ENCODE measurements around the gene RAB15.

RAB15 gene

DNA sequence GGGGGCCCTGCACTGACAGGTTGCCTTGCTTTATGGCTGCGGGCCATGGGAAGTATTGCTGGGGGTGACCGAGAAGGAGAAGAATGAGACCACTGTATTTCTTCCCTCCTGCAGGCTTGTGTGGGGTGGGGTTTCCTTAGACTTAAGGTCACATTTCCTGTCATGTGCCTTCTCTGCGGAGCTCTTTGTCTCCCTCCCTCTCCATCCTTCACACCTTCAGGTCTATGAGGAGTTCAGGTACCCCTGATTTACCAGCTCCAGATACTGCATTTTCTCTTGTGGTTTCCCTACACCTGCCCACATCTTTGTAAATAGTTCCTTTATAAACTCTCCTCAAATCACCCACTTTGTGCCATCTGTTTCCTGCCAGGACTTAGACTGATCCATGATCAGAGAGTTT is 18.2 kb upstream of the RAB15 start:
- no peak for DNase-seq (ENCODE audit: low spot score)

DNA sequence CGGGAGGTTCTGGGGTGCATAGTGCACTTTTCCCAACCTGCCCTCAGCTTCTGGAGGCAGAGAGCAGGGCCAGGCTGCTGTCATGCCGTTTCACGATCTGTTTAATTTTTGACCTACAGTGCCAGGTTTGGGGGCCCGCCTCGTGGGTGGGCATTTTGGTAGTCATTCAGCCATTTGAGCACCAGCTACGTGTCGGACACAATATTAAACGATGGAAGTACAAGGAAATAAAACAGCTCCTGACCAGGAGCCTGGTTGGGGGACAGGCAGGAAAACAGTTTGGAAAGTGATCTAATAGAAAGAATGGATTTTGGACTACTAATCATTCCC is 15.3 kb upstream of the RAB15 start:
- no peak for DNase-seq (ENCODE audit: low spot score)

DNA sequence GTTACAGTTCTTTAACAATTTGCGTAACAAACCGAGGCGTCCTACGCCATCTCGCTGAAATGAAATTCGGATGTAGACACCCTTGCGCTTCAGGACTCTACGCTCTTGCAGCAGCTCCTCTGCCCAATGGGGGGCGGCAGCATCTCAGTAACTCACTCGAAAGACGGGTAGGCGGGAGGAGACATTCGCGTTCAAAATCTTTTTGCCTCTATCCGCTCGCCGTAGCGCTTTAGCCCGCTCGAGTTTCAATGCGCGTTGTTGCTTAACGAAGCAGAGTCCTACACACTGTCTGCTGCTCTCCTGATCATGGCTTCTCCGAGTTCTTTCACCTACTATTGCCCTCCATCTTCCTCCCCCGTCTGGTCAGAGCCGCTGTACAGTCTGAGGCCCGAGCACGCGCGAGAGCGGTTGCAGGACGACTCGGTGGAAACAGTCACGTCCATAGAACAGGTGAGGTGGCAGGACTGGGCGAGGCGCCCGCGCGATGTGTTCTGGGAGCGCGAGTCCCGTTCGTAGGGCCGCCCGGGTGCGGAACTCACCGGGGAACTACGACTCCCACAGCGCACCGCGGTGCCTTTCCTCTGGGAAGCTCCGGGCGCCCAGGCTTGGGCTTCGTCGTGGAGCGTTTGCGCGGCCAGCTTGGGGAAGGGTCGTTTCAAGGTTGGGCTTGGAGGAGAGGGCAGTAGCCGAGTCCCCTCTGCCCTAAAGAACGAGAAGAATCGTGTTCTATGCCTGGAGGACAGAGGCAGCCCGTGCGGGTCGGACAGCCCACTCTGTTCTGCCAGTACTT is 14.7 kb upstream of the RAB15 start, which contains the start of gene FNTB:
Gene FNTB, plus strand, starts transcription at position 248 of the 790 bp plus-strand sequence. Its CDS starts 59 bp downstream, at position 307.
- DNase-seq (ENCODE audit: low spot score) = peak; percentile 81

DNA sequence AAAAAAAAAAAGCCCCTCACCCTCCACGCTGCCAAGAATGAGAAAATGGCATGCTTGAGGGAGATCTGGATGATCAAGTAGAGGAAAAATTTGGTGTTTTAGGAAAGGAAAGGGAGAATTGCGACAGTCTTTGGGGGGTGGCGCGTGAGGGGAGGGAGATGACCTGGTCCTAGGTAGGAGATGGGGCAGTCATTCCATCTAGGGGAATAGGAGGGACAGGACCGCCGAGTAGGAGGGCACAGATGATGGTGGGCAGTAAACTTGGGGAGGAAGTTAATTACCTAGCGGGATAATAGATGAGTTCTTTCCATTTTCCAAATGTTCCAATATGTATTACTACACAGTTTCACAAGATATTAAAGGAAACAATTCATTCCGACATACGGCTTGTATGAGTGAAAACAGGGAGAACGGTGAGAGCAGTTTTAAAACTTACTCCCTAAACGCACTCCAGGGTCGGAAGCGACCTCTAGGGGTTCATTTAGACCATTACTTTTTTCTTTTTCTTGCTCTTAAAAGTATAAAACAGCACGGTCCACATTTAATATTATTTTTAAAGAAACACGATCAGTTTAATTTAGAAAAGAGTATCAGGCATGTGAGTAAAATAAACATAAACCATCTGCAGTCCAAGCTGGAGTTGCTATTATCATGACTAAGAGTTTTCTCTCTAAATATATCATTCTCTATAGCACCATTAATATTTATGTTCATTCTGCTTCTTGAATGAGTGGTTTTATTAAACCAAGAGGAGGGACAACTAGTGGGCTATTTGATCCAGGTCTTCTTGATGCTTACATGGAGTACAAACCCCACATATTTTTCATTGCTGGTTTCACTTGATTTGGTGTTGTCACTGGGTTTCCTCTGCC is 11.5 kb upstream of the RAB15 start:
- peak; percentile 33 for DNase-seq (ENCODE audit: low spot score)

DNA sequence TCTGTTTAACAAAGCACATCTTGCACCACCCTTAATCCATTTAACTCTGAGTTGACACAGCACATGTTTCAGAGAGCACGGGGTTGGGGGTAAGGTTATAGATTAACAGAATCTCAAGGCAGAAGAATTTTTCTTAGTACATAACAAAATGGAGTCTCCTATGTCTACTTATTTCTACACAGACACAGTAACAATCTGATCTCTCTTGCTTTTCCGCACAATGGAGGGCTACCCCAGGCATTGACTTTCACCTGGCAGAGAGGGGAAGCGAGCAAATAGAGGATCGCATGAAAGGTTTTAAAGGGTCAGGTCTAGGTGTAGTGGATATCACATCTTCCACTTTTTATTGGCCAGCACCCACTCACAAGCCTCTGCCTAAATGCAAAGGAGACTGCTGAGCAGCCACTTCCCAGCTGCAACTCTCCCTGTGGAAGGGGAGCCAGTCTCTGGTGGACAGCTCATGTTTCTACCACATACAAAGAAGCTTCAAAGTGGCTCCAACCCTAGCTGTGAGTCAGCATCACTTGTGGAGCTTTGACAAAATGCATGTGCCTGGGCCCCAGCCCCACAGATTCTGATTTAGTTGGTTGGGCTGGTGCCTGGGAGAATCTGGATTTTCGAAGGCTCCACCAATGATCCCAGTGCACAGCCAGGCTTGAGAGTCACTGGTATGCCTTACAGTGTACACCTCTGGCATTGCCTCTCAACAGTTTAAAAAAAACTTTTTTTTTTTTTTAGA is 7.4 kb upstream of the RAB15 start:
- DNase-seq (ENCODE audit: low spot score) = no peak

DNA sequence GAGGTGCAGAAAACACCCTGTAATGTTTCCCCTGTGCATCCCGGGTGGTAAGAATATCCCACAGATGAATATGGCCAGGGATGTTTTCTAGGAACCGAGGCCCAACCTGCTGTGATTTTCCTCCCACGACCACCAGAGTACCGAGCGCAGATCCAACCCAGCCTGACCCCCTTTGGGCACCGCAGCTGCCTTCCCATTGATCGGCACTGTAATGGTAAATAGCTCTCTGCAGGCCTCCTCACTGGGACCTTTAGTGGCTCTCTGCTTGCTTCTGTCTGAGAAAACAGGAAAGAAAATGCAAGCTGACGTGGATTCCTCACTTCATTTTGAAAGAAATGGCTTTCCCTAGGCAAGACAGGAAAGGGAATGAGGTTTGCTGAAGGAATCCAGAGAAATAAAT is 2.4 kb upstream of the RAB15 start:
- DNase-seq (ENCODE audit: low spot score) = no peak

DNA sequence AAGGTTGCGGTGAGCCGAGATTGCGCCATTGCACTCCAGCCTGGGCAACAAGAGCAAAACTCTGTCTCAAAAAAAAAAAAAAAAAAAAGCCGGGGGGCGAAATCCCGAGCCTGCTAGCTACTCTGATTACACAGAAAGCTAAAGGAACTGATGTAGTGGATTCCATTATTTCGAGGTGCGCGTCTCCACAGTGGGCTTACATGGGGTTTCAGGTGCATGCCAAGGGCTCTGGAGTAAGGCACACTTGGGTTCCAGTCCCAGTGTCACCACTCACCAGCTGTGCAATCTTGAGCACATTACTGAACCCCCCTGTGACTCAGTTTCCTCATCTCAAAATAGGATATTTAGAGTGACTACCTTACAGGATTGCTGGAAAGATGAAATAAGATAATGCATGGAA is 1.7 kb upstream of the RAB15 start:
- DNase-seq (ENCODE audit: low spot score) = no peak

DNA sequence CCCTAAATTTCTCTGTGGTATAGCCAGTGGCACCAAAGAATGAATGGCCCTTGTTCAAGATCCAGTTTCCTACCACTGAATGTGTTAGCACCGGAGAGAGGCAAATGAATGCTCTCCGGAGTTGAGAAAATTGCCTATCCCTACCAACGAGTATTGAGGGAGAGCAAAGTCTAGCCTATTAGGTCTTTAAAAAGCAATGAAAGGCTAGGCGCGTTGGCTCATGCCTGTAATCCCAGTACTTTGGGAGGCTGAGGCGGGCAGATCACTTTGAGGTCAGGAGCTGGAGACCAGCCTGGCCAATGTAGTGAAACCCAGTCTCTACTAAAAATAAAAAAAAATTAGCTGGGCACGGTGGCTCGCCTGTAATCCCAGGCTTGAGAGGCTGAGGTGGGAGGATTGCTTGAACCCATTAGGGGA is 898 bp upstream of the RAB15 start:
- DNase-seq (ENCODE audit: low spot score) = no peak

DNA sequence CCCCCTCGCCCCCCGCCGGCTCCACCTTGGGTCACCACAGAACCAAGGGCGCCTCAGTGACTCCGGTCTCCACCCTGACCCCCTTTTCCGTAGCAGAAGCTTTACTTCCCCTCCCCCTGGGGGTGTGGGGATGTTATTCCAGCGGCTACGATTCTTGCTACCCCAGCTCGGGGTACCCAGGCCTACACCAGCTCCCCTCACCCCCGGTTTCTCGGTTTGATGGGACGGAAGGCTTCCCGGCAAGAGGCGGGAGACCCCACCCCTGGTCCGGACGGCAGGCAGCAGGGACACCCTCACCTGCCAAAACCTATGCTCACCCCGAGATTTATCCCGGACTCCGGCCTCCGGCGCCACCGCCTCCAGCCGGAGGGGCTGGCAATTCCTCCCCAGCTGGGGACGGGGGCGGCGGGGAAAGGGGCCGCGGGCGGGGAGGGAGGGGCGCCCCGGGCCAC is 619 bp downstream of the RAB15 start:
- DNase-seq (ENCODE audit: low spot score) = peak; percentile 42

DNA sequence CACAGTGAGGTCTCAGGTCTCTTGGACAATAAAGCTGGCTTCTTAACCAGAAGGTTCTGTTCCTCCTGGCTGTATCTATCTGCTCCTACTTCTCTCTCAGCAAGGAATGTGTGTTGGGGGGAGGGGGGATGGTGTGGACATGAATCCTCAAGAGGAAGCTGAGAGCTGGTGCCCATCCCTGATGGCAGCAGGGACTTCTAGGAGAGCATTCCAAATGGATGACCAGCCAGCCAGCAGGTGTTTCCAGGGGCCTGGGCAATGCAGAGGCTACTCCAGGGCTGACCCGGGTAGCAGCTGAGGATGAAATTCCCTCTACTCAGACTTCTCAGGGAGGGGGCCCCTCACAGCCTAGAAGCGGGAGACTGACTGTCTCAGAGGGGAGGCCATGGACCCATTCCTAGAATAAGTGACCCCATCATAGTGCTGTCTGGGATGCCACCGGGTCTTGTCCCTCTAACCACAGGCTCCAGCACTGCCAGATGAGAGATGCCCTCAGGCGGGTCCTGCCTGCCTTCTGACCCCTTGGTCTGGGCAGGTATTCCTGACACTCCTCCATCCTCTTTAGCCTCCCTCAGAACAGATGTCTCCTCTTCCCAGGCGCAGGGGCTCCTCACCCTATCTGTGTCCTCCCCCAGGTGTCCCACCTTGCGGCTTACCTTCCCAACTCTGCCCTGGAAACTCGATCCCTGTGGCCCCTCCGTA is 1.2 kb downstream of the RAB15 start:
- no peak for DNase-seq (ENCODE audit: low spot score)

DNA sequence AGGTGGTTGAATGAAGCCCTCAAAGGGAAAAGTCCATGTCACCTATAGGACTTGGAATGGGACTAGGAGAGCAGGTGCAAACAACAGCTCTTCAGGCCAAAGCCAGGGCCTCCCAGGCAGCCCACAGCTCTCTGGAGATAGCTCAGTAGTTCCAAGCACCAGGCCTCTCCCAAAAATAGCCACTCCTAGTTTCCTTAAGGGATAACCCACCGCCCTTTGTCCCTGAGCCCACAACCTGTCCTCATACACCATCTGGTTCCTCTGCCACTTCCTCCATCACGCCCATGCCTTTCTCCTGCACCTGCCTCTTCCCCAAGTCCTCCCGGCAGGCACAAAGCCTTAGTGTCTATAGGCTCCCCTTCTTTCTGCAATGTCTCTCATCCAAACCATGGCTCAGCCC is 2.1 kb downstream of the RAB15 start:
- no peak for DNase-seq (ENCODE audit: low spot score)

DNA sequence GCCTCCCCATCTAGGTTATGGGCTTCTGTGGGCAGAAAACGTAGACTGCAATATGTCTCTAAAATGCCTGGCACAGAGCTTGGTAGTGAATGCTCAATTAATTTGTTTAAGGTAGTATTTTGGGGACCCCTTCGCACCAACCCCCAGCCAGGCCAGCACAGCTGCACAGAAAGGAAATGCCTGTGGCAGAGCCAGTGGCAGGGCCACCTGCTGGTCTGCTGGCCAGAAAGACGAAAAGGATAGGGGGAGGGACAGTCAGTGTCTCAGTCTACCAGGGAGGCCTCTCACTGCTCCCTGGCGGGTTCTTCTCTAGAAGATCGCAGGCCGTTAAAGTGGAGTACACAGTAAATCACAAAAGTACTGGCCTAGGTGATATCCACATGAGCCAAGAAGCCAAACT is 3.5 kb downstream of the RAB15 start:
- no peak for DNase-seq (ENCODE audit: low spot score)

DNA sequence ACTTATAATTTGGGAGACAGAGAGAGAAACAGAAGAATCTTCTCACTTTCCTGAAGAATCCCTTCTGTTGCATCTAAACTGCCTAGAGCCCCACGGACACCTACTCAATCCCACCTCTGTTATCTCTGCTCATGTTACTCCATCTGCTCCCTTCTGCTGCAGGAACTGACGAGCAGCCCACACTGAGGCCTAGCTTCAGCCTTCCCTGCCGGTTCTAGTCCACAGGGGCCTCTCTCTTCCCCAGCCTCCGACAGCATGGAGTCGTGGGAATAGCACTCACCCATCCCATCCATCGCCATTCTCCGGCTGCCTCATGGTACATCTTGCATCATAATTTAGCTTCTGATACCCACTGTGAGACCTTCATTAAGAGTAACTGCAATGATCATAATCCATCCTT is 4.0 kb downstream of the RAB15 start:
- no peak for DNase-seq (ENCODE audit: low spot score)

DNA sequence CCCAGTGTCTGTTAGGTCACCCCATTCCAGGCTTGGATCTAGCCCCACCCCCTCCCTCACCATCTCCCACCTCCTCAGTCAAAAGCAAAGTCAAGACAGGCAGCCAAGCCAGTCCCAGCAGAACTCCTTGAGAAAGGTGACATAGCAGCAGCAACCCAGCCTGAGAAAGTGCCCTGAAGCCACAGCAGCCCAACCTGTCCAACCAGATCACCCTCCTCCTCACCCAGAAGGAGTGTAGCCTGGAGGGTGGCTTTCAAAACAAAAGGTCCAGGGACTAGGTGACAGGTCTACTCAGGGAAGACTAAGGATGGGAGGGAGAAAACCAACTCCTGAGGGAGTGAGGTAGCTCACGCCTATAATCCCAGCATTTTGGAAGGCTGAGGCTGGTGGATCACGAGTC is 5.2 kb downstream of the RAB15 start:
- DNase-seq (ENCODE audit: low spot score) = peak; percentile 33

DNA sequence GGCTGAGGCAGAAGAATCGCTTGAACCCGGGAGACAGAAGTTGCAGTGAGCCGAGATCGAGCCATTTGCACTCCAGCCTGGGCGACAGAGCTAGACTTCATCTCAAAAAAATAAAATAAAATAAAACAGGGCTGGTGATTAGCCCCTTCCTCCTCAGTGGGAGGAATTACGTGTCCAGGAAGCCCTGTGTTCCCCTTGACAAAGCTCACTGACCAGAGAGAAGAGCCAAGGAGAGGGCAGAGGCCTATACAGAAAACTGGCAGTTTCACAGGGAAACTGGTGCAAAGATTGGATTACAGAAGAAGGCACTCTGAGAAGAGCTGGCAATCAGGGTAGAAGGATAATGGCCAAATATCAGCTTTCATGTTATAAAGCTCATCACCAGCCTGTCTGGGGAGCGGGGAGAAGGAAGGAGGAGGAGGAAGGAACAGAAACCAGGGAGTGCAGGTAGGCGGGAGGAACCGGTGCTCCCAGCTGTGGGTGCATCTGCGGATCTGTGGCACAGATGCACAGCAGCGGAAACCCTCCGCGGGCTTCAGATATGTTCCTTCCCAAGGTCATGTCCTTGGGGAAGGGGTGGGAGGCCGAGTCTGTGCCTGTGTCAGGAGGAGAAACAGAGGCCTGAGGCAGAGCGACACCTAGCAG is 6.7 kb downstream of the RAB15 start:
- no peak for DNase-seq (ENCODE audit: low spot score)

DNA sequence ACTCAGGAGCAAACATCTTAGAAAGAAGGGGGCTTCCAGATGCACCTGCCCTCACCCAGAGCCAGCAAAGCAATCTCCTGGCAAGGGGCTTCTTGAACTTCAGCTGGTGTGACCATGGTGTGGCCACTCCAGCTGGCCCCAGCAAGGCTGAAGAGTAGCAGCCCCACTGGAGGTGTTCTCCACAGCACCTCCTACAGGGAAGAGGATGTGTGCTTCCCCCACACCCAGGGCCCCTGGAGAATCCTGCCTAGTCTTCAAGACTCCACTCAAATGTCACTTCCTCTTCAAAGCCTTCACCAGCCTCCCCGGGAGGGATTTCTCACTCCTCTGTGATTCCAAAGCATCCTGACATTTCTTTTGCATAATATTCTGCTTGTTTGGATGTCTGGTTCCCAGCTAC is 8.5 kb downstream of the RAB15 start:
- no peak for DNase-seq (ENCODE audit: low spot score)

DNA sequence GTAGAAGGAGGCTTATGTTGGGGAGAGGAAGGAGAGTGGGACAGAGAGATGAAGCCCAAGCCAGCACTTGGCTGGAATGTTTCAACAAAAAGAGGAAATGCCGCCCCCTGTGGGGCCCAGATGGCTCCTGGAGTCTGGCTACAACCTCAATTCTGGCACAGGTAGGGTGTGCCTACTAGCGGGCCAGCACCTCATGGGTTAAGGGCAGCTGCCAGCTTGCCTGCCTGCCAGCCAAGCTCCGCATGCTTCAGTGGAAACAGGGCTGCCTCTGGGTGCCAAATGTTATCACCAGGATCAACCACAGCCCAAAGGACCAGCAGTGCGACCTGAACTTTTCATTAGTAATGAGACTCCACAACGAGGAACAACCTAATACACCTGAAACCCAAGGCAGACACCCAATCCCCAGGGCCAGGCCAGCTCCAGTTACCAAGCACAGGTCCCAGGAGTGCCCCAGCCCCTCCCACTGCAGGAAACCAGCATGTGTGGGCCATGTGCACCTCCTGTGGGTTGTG is 11.3 kb downstream of the RAB15 start:
- peak; percentile 30 for DNase-seq (ENCODE audit: low spot score)

DNA sequence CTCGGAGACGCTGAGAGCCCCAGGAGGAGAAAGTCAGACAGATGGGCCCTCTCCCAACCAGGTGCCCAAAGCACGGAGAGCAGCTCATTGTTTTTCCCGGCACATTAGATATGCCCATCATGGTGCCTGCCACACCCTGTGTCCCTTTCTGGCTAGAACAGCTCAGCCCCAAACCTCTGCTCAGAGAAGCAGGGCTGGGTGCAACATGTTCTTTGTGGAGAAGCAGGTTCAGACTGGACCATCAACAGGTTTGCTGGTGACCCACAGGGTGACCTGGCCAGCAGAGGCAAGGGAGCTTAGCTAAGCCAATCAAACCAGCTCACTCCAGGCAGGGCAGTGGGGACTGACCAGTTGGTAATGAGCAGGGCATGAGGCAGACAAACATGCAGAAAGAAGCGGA is 13.4 kb downstream of the RAB15 start:
- no peak for DNase-seq (ENCODE audit: low spot score)

DNA sequence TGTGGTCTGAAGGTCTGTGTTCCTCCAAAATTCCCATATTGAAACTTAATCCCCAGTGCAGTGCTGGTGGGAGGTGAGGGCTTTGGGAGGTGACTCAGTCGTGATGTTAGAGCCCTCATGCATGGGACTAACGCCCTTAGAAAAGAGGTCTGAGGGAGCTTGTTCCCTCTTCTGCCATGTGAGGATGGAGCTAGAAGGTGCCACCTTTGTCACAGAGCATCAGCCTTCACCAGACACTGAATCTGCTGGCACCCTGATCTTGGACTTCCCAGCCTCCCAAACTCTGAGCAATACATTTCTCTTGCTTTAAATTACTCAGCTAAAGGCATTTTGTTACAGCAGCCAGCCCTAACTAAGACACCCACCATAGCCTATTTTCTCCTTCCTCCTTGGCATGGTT is 13.9 kb downstream of the RAB15 start:
- DNase-seq (ENCODE audit: low spot score) = no peak

DNA sequence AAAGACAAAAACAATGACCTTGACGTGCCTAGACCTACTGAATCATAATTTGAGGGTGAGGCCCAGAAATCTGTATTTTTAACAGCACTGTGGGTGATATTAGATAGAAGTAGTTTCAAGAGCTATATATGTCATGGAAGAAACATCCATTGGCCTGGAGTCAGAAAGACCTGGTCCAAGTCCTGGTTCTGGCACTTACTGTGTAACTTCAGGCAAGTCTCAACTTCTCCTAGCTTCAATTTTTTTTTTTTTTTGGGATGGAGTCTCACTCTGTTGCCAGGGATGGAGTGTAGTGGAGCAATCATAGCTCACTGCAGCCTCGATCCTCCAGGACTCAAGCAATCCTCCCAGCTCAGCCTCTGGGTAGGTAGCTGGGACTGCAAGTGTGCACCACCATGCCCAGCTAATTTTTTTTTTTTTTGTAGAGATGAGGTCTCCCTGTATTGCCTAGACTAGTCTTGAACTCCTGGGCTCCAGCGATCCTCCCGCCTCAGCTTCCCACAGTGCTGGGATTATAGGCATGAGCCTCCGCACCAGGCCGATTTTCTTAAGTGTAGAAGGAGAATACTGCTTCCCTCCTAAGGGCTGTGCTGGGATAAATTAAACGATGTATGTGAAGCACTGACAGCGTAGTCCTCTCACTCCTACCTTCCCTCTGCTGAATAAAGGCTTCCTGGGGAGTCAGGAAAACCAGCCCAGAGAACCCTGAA is 15.3 kb downstream of the RAB15 start:
- no peak for DNase-seq (ENCODE audit: low spot score)

DNA sequence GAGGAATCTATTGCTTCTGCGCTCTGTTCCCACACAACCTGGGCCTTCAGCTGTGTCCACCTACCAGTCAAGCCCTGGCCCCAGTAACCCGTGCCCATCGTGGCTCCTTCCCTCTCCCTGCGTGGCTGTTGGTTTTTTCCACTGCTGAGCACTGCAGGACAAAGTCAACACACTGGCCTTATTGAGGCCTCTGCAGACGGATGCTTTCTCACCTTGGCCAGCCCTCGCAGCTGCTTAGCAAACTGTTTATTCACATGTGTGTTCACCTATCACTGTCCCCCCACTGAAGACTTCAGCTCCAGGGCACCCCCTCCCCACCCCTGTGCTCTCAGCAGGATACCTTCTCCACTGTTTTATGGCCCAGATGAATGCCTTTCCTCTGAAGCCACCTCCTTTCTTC is 16.8 kb downstream of the RAB15 start:
- DNase-seq (ENCODE audit: low spot score) = no peak
